ENCODE data around the gene PACSIN3.

PACSIN3 gene

GRCh38 chr11:47176328-47177228 is 9.7 kb downstream of the PACSIN3 start, which contains the start of gene ARFGAP2:
Gene ARFGAP2, minus strand, starts transcription at chr11:47176879. Its CDS starts 26 bp downstream, at chr11:47176853.
- DNase-seq (ENCODE audit: low read depth) = peak; percentile 95

- no peak for DNase-seq (ENCODE audit: low read depth)
Measured at GRCh38 chr11:47175746-47176327, 10.4 kb downstream of the PACSIN3 start.

GRCh38 chr11:47172740-47173336 is 13.4 kb downstream of the PACSIN3 start:
- no peak for DNase-seq (ENCODE audit: low read depth)

- DNase-seq (ENCODE audit: low read depth) = no peak
Measured at GRCh38 chr11:47171856-47172255, 14.4 kb downstream of the PACSIN3 start.

GRCh38 chr11:47171061-47171838 is 15.0 kb downstream of the PACSIN3 start:
- no peak for DNase-seq (ENCODE audit: low read depth)

GRCh38 chr11:47166368-47166767 is 19.9 kb downstream of the PACSIN3 start:
- no peak for DNase-seq (ENCODE audit: low read depth)

- no peak for DNase-seq (ENCODE audit: low read depth)
Measured at GRCh38 chr11:47165253-47165840, 20.9 kb downstream of the PACSIN3 start.

GRCh38 chr11:47164321-47164720 is 21.9 kb downstream of the PACSIN3 start:
- no peak for DNase-seq (ENCODE audit: low read depth)

GRCh38 chr11:47163898-47164297 is 22.3 kb downstream of the PACSIN3 start:
- DNase-seq (ENCODE audit: low read depth) = no peak

GRCh38 chr11:47163193-47163592 is 23.0 kb downstream of the PACSIN3 start:
- no peak for DNase-seq (ENCODE audit: low read depth)

- no peak for DNase-seq (ENCODE audit: low read depth)
Measured at GRCh38 chr11:47162426-47162825, 23.8 kb downstream of the PACSIN3 start.

- no peak for DNase-seq (ENCODE audit: low read depth)
Measured at GRCh38 chr11:47161890-47162289, 24.3 kb downstream of the PACSIN3 start.

GRCh38 chr11:47161134-47161854 is 24.9 kb downstream of the PACSIN3 start:
- DNase-seq (ENCODE audit: low read depth) = peak; percentile 17

GRCh38 chr11:47160753-47161133 is 25.5 kb downstream of the PACSIN3 start:
- no peak for DNase-seq (ENCODE audit: low read depth)

GRCh38 chr11:47158242-47158641 is 28.0 kb downstream of the PACSIN3 start:
- no peak for DNase-seq (ENCODE audit: low read depth)

GRCh38 chr11:47157805-47158204 is 28.4 kb downstream of the PACSIN3 start:
- DNase-seq (ENCODE audit: low read depth) = no peak

GRCh38 chr11:47156951-47157350 is 29.3 kb downstream of the PACSIN3 start:
- DNase-seq (ENCODE audit: low read depth) = no peak

- no peak for DNase-seq (ENCODE audit: low read depth)
Measured at GRCh38 chr11:47156333-47156732, 29.9 kb downstream of the PACSIN3 start.

GRCh38 chr11:47155879-47156278 is 30.4 kb downstream of the PACSIN3 start:
- no peak for DNase-seq (ENCODE audit: low read depth)

- no peak for DNase-seq (ENCODE audit: low read depth)
Measured at GRCh38 chr11:47154616-47155570, 31.3 kb downstream of the PACSIN3 start.
